SK-N-SH treated with all-trans-retinoic acid at 6 μM for 48 hours (cell line): ENCODE results near the gene ADCY5.

Experiments used
- ATAC-seq: fragments of 200-7000 bp; cut with Tn5 transposase; 3 replicates; pipeline ENCODE4 v1.9.1; 2020; ENCODE audit warnings: mild to moderate bottlenecking, moderate library complexity
- ARNTL ChIP-seq: fragments of 450-650 bp; formaldehyde crosslinking; IDR thresholded peaks from 2 replicates; pipeline ENCODE4 v1.5.0; 2020; ENCODE audit warnings: low read depth, mild to moderate bottlenecking, moderate library complexity, borderline replicate concordance
- BACH2 ChIP-seq: fragments of 250-450 bp; sonication (Bioruptor Pico); IDR thresholded peaks from 2 replicates; pipeline ENCODE4 v1.9.0; 2021; ENCODE audit warnings: mild to moderate bottlenecking, borderline replicate concordance
- CSDC2 ChIP-seq: fragments of 250-450 bp; sonication (Bioruptor Pico); IDR thresholded peaks from 2 replicates; pipeline ENCODE4 v1.5.0; 2020; ENCODE audit warnings: mild to moderate bottlenecking, moderate library complexity
- CSRNP3 ChIP-seq: fragments of 250-450 bp; sonication (Bioruptor Pico); IDR thresholded peaks from 2 replicates; pipeline ENCODE4 v1.5.1; 2021; ENCODE audit warnings: mild to moderate bottlenecking, moderate library complexity
- ESRRG ChIP-seq: fragments of 250-450 bp; sonication (Bioruptor Pico); IDR thresholded peaks from 2 replicates; pipeline ENCODE4 v1.6.1; 2021; ENCODE audit warnings: mild to moderate bottlenecking
- GLIS3 ChIP-seq: fragments of 250-450 bp; sonication (Bioruptor Pico); IDR thresholded peaks from 2 replicates; pipeline ENCODE4 v1.5.0; 2020; ENCODE audit warnings: mild to moderate bottlenecking, moderate library complexity
- ISL1 ChIP-seq: fragments of 250-450 bp; sonication (Bioruptor Pico); IDR thresholded peaks from 2 replicates; pipeline ENCODE4 v2.1.2; 2022; ENCODE audit warnings: mild to moderate bottlenecking, moderate library complexity
- OSR1 ChIP-seq: fragments of 250-450 bp; sonication (Bioruptor Pico); IDR thresholded peaks from 2 replicates; pipeline ENCODE4 v1.8.0; 2022; ENCODE audit warnings: moderate library complexity, mild to moderate bottlenecking, inconsistent platforms
- PATZ1 ChIP-seq: fragments of 250-450 bp; sonication (Bioruptor Pico); IDR thresholded peaks from 2 replicates; pipeline ENCODE4 v1.8.0; 2020; ENCODE audit warnings: mild to moderate bottlenecking, moderate library complexity, borderline replicate concordance
- POU6F1 ChIP-seq: fragments of 250-450 bp; sonication (Bioruptor Pico); IDR thresholded peaks from 2 replicates; pipeline ENCODE4 v1.8.0; 2021; ENCODE audit warnings: low read depth, mild to moderate bottlenecking, moderate library complexity, borderline replicate concordance
- RARB ChIP-seq: fragments of 250-450 bp; sonication (Bioruptor Pico); IDR thresholded peaks from 2 replicates; pipeline ENCODE4 v1.8.0; 2021; ENCODE audit warnings: mild to moderate bottlenecking, moderate library complexity
- SNAI2 ChIP-seq: fragments of 250-450 bp; sonication (Bioruptor Pico); IDR thresholded peaks from 2 replicates; pipeline ENCODE4 v1.5.0; 2020; ENCODE audit warnings: mild to moderate bottlenecking, moderate library complexity
- TCF4 ChIP-seq: fragments of 250-450 bp; sonication (Bioruptor Pico); IDR thresholded peaks from 2 replicates; pipeline ENCODE4 v1.8.0; 2021; ENCODE audit warnings: mild to moderate bottlenecking, moderate library complexity, borderline replicate concordance
- TSHZ2 ChIP-seq: fragments of 250-450 bp; sonication (Bioruptor Pico); IDR thresholded peaks from 2 replicates; pipeline ENCODE4 v1.5.0; 2020; ENCODE audit warnings: mild to moderate bottlenecking, moderate library complexity
- ZC3H10 ChIP-seq: fragments of 250-450 bp; sonication (Bioruptor Pico); IDR thresholded peaks from 2 replicates; pipeline ENCODE4 v1.5.1; 2021; ENCODE audit warnings: mild to moderate bottlenecking, moderate library complexity
- ZFP3 ChIP-seq: fragments of 250-450 bp; sonication (Bioruptor Pico); IDR thresholded peaks from 2 replicates; pipeline ENCODE4 v1.5.0; 2020; ENCODE audit warnings: mild to moderate bottlenecking, moderate library complexity
- ZFP30 ChIP-seq: fragments of 450-650 bp; formaldehyde crosslinking; IDR thresholded peaks from 2 replicates; pipeline ENCODE4 v1.5.0; 2022; ENCODE audit warnings: mild to moderate bottlenecking, moderate library complexity
- ZNF565 ChIP-seq: fragments of 450-650 bp; formaldehyde crosslinking; conservative IDR thresholded peaks from 2 replicates; pipeline ENCODE4 v1.5.0; 2020; ENCODE audit warnings: low read depth, mild to moderate bottlenecking, moderate library complexity
- ZNF70 ChIP-seq: fragments of 450-650 bp; formaldehyde crosslinking; IDR thresholded peaks from 2 replicates; pipeline ENCODE4 v1.5.0; 2020; ENCODE audit warnings: mild to moderate bottlenecking, moderate library complexity
- ZNF8 ChIP-seq: fragments of 450-650 bp; formaldehyde crosslinking; IDR thresholded peaks from 2 replicates; pipeline ENCODE4 v1.5.0; 2020; ENCODE audit warnings: mild to moderate bottlenecking, moderate library complexity

ADCY5 gene

GRCh38 chr3:123348471-123349200 is 100.3 kb downstream of the ADCY5 start:
- no peak for ATAC-seq
- TF ChIP-seq ZC3H10 (CRISPR knock-in tag) (no peak), OSR1 (CRISPR knock-in tag) (no peak), TCF4 (CRISPR knock-in tag) (no peak), ZNF70 (CRISPR knock-in tag) (no peak), ARNTL (CRISPR knock-in tag) (no peak), ZNF565 (CRISPR knock-in tag) (no peak), GLIS3 (CRISPR knock-in tag) (no peak), CSRNP3 (CRISPR knock-in tag) (no peak), ISL1 (CRISPR knock-in tag) (no peak), PATZ1 (CRISPR knock-in tag) (no peak), ESRRG (CRISPR knock-in tag) (no peak), CSDC2 (CRISPR knock-in tag) (no peak), RARB (no peak), ZNF8 (CRISPR knock-in tag) (no peak), BACH2 (no peak), POU6F1 (CRISPR knock-in tag) (no peak), TSHZ2 (CRISPR knock-in tag) (no peak)

- TF ChIP-seq ARNTL (CRISPR knock-in tag) (no peak), POU6F1 (CRISPR knock-in tag) (no peak), ZFP30 (CRISPR knock-in tag) (no peak), ZNF565 (CRISPR knock-in tag) (no peak)
- ATAC-seq = no peak
These were observed 101.1 kb downstream of the ADCY5 start for GRCh38 chr3:123347691-123348264.

- ATAC-seq = no peak
- TF ChIP-seq ISL1 (CRISPR knock-in tag) = no peak
- TF ChIP-seq ESRRG (CRISPR knock-in tag) = no peak
- TF ChIP-seq ZNF70 (CRISPR knock-in tag) = no peak
- TF ChIP-seq CSRNP3 (CRISPR knock-in tag) = no peak
- TF ChIP-seq OSR1 (CRISPR knock-in tag) = no peak
- TF ChIP-seq RARB = no peak
- TF ChIP-seq GLIS3 (CRISPR knock-in tag) = no peak
- TF ChIP-seq ZFP3 (CRISPR knock-in tag) = no peak
- no peak for TF ChIP-seq SNAI2 (CRISPR knock-in tag)
These were observed 101.7 kb downstream of the ADCY5 start for GRCh38 chr3:123347205-123347604.
